ENCODE data around the gene C3orf62.

DNA sequence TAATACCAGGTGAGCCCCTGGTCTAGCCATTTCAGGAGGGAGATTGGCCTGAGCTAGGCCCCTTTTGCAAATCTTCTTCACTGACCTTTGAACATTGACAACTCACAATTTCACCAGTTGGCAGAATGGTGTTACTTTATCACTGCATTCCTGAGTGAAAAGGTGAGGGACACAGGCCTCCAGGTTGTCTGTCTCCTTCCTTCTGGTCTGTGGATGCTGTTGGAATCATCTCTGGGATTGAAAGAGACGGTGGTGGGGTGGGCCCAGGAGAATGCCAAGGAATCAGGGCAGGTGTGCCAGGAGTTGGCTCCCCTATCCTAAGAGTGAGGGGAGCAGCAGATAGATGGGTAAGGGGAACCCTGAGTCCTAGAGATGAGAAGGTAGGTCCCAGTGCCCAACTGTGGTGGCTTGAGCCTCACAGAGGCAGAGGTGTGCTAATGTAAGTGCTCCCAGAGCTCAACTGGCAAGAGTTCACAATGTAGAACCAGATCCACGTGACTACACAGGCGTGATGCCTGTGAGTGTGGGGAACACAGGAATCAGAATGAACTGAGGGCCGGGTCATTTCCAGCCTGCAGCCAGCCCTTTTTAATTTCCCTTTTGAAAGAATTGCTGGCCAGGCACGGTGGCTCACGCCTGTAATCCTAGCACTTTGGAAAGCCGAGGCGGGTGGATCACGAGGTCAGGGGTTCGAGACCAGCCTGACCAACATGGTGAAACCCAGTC lies 11.2 kb downstream of the C3orf62 start:
- TF ChIP-seq, protein P1, sequence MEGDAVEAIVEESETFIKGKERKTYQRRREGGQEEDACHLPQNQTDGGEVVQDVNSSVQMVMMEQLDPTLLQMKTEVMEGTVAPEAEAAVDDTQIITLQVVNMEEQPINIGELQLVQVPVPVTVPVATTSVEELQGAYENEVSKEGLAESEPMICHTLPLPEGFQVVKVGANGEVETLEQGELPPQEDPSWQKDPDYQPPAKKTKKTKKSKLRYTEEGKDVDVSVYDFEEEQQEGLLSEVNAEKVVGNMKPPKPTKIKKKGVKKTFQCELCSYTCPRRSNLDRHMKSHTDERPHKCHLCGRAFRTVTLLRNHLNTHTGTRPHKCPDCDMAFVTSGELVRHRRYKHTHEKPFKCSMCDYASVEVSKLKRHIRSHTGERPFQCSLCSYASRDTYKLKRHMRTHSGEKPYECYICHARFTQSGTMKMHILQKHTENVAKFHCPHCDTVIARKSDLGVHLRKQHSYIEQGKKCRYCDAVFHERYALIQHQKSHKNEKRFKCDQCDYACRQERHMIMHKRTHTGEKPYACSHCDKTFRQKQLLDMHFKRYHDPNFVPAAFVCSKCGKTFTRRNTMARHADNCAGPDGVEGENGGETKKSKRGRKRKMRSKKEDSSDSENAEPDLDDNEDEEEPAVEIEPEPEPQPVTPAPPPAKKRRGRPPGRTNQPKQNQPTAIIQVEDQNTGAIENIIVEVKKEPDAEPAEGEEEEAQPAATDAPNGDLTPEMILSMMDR (optimal IDR thresholded peaks at IDR 0.05 in 1 of 3, IDR thresholded peaks at IDR 0.05 in 1 of 3, conservative IDR thresholded peaks at IDR 0.05 in 1 of 3; ENCODE audit: extremely low read depth in 1 of 3, insufficient read depth in 2 of 3, low read length in 3 of 3): no peak
- TF ChIP-seq EZH2 (IDR thresholded peaks at IDR 0.05; ENCODE audit: low read length): no peak
